Calu3 (cell line): Measurements from ENCODE around the gene UXS1. TPM values are rescaled to one million over a fixed set of nuclear protein-coding genes. Genes with fewer than 3 reads are reported as not detected.

ENCODE experiments used
- BruUV-seq: library from RNA; stranded (reverse); fragments of 400-500 nt; replicated peaks from 2 replicates; lab custom pipeline; 2021; lab: Mats Ljungman, UMichigan
- CTCF ChIA-PET: fragments of 300-600 bp; sonication (Branson Sonifier 250); formaldehyde crosslinking; loops from one replicate; lab custom pipeline; 2022; ENCODE audit warnings: antibody characterized with exemption; lab: Charles Lee
- DNase-seq: peaks from one replicate; pipeline ENCODE4 v3.0.0; 2022
- H3K27ac Mint-ChIP-seq: one replicate; pipeline ENCODE4 v1.8.0; 2022; ENCODE audit warnings: mixed read lengths; ENCODE audit not compliant: unreplicated experiment
- H3K27me3 Mint-ChIP-seq: one replicate; pipeline ENCODE4 v1.8.0; 2022; ENCODE audit warnings: mixed read lengths; ENCODE audit not compliant: unreplicated experiment
- H3K36me3 Mint-ChIP-seq: one replicate; pipeline ENCODE4 v1.8.0; 2022; ENCODE audit warnings: mild to moderate bottlenecking, moderate library complexity, mixed read lengths; ENCODE audit not compliant: insufficient read depth, unreplicated experiment
- H3K4me1 Mint-ChIP-seq: one replicate; pipeline ENCODE4 v1.8.0; 2022; ENCODE audit warnings: mild to moderate bottlenecking, low read depth, mixed read lengths; ENCODE audit not compliant: unreplicated experiment
- H3K4me3 Mint-ChIP-seq: one replicate; pipeline ENCODE4 v1.8.0; 2022; ENCODE audit warnings: mild to moderate bottlenecking, low read depth, moderate library complexity, mixed read lengths; ENCODE audit not compliant: unreplicated experiment
- H3K9me3 Mint-ChIP-seq: one replicate; pipeline ENCODE4 v1.8.0; 2022; ENCODE audit warnings: low read depth, mixed read lengths; ENCODE audit not compliant: unreplicated experiment
- CTCF ChIP-seq: fragments of 200-600 bp; IDR thresholded peaks from one replicate; pipeline ENCODE4 v1.8.0; 2022; ENCODE audit warnings: antibody characterized with exemption; ENCODE audit not compliant: unreplicated experiment
- intact Hi-C: fragments of 100-400 bp; cut with micrococcal nuclease; formaldehyde crosslinking; loops from one replicate; pipeline ENCODE4 v1.10.0; 2022; ENCODE audit not compliant: unreplicated experiment
- total RNA-seq: library from RNA; stranded (reverse); gene quantifications from 2 replicates; pipeline ENCODE4 v1.2.3, GENCODE V29; 2022

Gene UXS1
- total RNA-seq, 1 experiment from 2014 or later: 87.7 TPM

DNA sequence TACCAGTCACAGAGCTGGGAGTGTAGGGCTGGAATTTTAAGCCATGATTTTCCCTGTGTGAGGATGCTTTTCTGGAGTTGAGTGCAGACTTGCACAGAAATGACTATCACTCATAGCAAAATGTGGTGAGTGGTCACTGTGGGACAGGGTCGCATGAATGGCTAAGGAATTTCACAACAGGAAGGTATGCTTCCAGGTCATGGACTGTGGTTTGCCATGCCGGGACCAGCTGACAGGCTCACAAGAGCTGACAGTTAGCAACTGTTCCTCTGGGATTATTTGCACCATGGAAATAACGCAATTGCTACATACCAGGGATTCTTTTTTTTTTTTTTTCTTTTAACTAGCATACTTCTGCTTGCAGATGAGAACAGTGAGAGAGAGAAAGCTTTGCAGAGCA, 3.8 kb upstream of the UXS1 start:
- intact Hi-C loops: no loop called here
- no peak for DNase-seq
- no TSS peak for BruUV-seq
- TF ChIP-seq CTCF: no peak
- Mint-ChIP-seq H3K4me1 (peaks cover 4% of the 10 kb centered on the region), H3K36me3 (peaks cover 16% of the 10 kb centered on the region), H3K27me3 (peaks cover 11% of the 10 kb centered on the region), H3K4me3 (no peak overlapping the region), H3K9me3 (peaks cover 2% of the 10 kb centered on the region), H3K27ac (no peak overlapping the region)
- CTCF ChIA-PET: interaction anchor here (1.1 kb wide), 1 partner anchor 36 kb away, joined by 5 read pairs; no protein-coding TSS in a partner anchor

GRCh38 chr2:106195981-106196380, 1.9 kb upstream of the UXS1 start:
- H3K36me3 Mint-ChIP-seq: peaks cover 25% of the 10 kb centered on the region
- no peak for DNase-seq
- intact Hi-C loops: no loop called here
- H3K27me3 Mint-ChIP-seq: no peaks in the 10 kb centered on the region
- no peak overlapping the region for H3K4me3 Mint-ChIP-seq
- CTCF ChIA-PET: no interaction called here
- peaks cover 23% of the 10 kb centered on the region for H3K4me1 Mint-ChIP-seq
- H3K9me3 Mint-ChIP-seq: no peaks in the 10 kb centered on the region
- BruUV-seq: no TSS peak
- H3K27ac Mint-ChIP-seq: no peak overlapping the region
- no peak for TF ChIP-seq CTCF

GRCh38 chr2:106195456-106195855, 1.4 kb upstream of the UXS1 start:
- no peak for DNase-seq
- BruUV-seq: no TSS peak
- Mint-ChIP-seq H3K4me1 (peaks cover 28% of the 10 kb centered on the region), H3K4me3 (no peak overlapping the region), H3K9me3 (no peaks in the 10 kb centered on the region), H3K36me3 (peaks cover 25% of the 10 kb centered on the region), H3K27ac (no peak overlapping the region), H3K27me3 (no peaks in the 10 kb centered on the region)
- TF ChIP-seq CTCF: no peak
- CTCF ChIA-PET: no interaction called here
- intact Hi-C loops: no loop called here

GRCh38 chr2:106193690-106193976, 468 bp downstream of the UXS1 start:
- Mint-ChIP-seq H3K4me1 (peaks cover 40% of the 10 kb centered on the region), H3K4me3 (peak overlapping the region; percentile 74), H3K27me3 (no peaks in the 10 kb centered on the region), H3K36me3 (peaks cover 25% of the 10 kb centered on the region), H3K27ac (no peak overlapping the region), H3K9me3 (no peaks in the 10 kb centered on the region)
- BruUV-seq: no TSS peak
- DNase-seq: no peak
- no peak for TF ChIP-seq CTCF
- CTCF ChIA-PET: interaction anchor here (1.0 to 1.3 kb wide), 2 partner anchors 32 to 89 kb away, joined by 3 read pairs; no protein-coding TSS in a partner anchor
- intact Hi-C loops: loop anchor here (1.0 to 2.0 kb wide), 2 partner anchors 31 to 89 kb away; no protein-coding TSS in a partner anchor
